ENCODE data around the gene CLTC. TPM values are rescaled to one million over a fixed set of nuclear protein-coding genes. Genes with fewer than 3 reads are reported as not detected.

Gene CLTC
- total RNA-seq, 6 experiments from 2014 or later: 354 to 460 (median 397) TPM

DNA sequence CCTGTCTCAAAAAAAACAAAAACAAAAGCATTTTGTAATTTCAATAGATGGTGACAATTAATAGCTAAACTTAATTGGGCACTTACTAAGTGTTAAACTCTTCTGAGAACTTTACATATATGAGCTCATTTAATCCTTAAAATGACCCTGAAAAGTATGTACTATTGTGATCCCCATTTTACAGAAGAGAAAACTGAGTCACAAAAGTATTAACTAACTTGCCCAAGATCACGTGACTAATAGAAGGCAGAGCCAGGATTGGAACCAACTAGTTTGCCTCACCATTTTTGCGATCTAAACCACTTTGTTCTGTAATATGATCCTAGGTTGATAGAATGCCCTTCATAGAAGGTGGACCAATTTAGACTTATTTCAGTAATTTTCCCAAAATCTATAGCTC lies 114.0 kb downstream of the CLTC start:
- Mint-ChIP-seq H3K4me3 (no peak overlapping the region), H3K27ac (no peak overlapping the region), H3K27me3 (ENCODE audit: insufficient read depth) (no peaks in the 10 kb centered on the region), H3K36me3 (ENCODE audit: low read depth) (no peaks in the 10 kb centered on the region), H3K9me3 (no peaks in the 10 kb centered on the region), H3K4me1 (ENCODE audit: low read depth) (peaks cover 16% of the 10 kb centered on the region)
- TF ChIP-seq, protein P1, sequence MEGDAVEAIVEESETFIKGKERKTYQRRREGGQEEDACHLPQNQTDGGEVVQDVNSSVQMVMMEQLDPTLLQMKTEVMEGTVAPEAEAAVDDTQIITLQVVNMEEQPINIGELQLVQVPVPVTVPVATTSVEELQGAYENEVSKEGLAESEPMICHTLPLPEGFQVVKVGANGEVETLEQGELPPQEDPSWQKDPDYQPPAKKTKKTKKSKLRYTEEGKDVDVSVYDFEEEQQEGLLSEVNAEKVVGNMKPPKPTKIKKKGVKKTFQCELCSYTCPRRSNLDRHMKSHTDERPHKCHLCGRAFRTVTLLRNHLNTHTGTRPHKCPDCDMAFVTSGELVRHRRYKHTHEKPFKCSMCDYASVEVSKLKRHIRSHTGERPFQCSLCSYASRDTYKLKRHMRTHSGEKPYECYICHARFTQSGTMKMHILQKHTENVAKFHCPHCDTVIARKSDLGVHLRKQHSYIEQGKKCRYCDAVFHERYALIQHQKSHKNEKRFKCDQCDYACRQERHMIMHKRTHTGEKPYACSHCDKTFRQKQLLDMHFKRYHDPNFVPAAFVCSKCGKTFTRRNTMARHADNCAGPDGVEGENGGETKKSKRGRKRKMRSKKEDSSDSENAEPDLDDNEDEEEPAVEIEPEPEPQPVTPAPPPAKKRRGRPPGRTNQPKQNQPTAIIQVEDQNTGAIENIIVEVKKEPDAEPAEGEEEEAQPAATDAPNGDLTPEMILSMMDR (IDR thresholded peaks at IDR 0.05): no peak
- DNase-seq: no peak

DNA sequence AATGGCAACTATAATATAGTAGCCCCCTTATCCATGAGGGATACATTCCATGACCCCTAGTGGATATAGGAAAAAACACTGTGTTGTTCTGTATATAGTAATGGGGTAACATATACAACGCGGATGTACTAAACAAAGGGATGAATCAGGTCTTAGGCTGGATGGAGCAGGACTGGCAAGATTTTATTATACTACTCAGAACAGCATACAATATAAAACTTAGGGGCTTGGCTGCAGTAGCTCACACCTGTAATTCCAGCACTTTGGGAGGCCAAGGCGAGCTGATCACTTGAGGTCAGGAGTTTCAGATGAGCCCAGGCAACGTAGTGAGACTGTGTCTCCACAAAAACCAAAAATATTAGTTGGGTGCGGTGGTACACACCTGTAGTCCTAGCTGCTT lies 114.5 kb downstream of the CLTC start:
- H3K9me3 Mint-ChIP-seq: no peaks in the 10 kb centered on the region
- peaks cover 11% of the 10 kb centered on the region for H3K4me1 Mint-ChIP-seq (ENCODE audit: low read depth)
- no peak overlapping the region for H3K27ac Mint-ChIP-seq
- no peaks in the 10 kb centered on the region for H3K36me3 Mint-ChIP-seq (ENCODE audit: low read depth)
- no peak overlapping the region for H3K4me3 Mint-ChIP-seq
- TF ChIP-seq, protein P1 (IDR thresholded peaks at IDR 0.05): no peak
- no peak for DNase-seq
- H3K27me3 Mint-ChIP-seq (ENCODE audit: insufficient read depth): no peaks in the 10 kb centered on the region

DNA sequence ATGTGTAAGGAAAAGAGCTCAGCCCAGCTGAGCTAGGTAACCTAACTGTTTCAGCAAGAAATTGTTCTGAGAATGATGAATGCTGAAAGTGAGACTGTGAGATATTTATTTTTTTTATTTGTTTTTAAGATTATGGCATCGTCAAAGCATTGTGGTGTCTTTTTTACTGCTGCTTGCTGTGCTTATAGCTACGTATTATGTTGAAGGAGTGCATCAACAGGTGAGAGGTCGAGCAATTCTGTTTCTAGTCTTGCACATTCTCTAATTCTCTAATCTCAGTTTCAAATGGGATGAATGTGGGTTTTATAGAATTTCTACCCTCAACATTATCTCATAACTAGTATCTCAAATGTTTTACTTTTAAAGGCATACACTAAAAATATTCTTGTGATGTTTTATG lies 117.6 kb downstream of the CLTC start:
- no peak for DNase-seq
- Mint-ChIP-seq H3K36me3 (ENCODE audit: low read depth) (peaks cover 6% of the 10 kb centered on the region), H3K27me3 (ENCODE audit: insufficient read depth) (no peaks in the 10 kb centered on the region), H3K27ac (no peak overlapping the region), H3K4me3 (no peak overlapping the region), H3K4me1 (ENCODE audit: low read depth) (no peaks in the 10 kb centered on the region), H3K9me3 (no peaks in the 10 kb centered on the region)
- TF ChIP-seq, protein P1 (IDR thresholded peaks at IDR 0.05): no peak

DNA sequence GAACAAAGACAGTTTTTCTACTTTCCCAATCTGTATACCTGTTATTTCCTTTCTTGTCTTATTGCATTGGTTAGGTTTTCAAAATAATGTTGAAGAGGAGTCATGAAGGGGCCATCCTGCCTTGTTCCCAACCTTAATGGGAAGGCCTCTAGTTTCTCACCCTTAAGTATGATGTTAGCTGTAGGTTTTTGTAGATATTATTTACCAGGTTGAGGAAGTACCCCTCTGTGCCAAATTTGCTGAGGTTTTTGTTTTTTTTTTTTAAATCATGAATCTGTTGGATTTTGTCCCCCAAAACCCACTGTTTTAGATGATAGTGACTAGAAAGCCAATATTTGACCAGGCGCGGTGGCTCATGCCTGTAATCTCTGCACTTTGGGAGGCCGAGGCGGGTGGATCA lies 124.1 kb downstream of the CLTC start:
- DNase-seq: no peak
- Mint-ChIP-seq H3K27ac (no peak overlapping the region), H3K36me3 (ENCODE audit: low read depth) (peaks cover 20% of the 10 kb centered on the region), H3K9me3 (no peaks in the 10 kb centered on the region), H3K4me1 (ENCODE audit: low read depth) (no peaks in the 10 kb centered on the region), H3K4me3 (no peak overlapping the region), H3K27me3 (ENCODE audit: insufficient read depth) (no peaks in the 10 kb centered on the region)
- TF ChIP-seq, protein P1 (IDR thresholded peaks at IDR 0.05): no peak

DNA sequence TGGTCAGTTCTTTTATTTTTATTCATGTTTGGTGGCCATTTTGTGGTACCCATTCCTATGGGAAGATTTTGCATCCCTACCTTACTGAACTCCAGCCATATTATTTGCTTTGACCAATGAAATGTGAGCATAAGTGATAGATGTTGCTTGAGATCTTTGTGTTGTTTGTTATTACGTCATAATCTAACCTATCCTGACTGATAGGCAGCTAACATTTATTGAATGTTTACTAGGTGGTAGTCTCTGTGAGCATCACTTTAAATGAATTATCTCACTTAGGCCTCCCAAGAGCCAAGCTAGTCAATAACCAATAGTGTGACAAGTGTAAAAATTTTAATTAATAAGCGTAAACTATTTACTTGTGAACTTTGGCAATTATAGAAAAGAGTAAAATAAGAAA lies 125.3 kb downstream of the CLTC start:
- no peaks in the 10 kb centered on the region for H3K9me3 Mint-ChIP-seq
- H3K27me3 Mint-ChIP-seq (ENCODE audit: insufficient read depth): no peaks in the 10 kb centered on the region
- H3K4me3 Mint-ChIP-seq: no peak overlapping the region
- H3K36me3 Mint-ChIP-seq (ENCODE audit: low read depth): peaks cover 20% of the 10 kb centered on the region
- no peak for DNase-seq
- no peaks in the 10 kb centered on the region for H3K4me1 Mint-ChIP-seq (ENCODE audit: low read depth)
- TF ChIP-seq, protein P1 (IDR thresholded peaks at IDR 0.05): no peak
- H3K27ac Mint-ChIP-seq: no peak overlapping the region

Other genes starting within 250 kb of the CLTC start
- gene DHX40, start 54.3 kb upstream of the CLTC start, total RNA-seq (2021; fragmentation: NEBNext Ultra II Directional; extraction: Animal tissue kit (Norgen Biotek cat#: 25700)): 10 to 100 TPM; 24.8 to 31.4 (median 28.5) TPM
- 10 to 100 TPM; 20.7 to 31.8 (median 23.0) TPM for gene PTRH2, start 87.5 kb downstream of the CLTC start, total RNA-seq (2021; fragmentation: NEBNext Ultra II Directional; extraction: Animal tissue kit (Norgen Biotek cat#: 25700))
- gene VMP1, start 87.8 kb downstream of the CLTC start, total RNA-seq (2021; fragmentation: NEBNext Ultra II Directional; extraction: Animal tissue kit (Norgen Biotek cat#: 25700)): 100 to 1,000 TPM; 121 to 155 (median 149) TPM

Data from HFFc6 (cell line).